ENCODE measurements around the gene GNPTAB.
"Not testable (repeated sequence)": the region's sequence is repeated elsewhere in the genome, so short reads cannot be mapped to it uniquely, and the experiment has no call there.

The GNPTAB gene

GRCh38 chr12:101850199-101850598, 19.4 kb upstream of the GNPTAB start:
- DNase-seq, result no peak

GRCh38 chr12:101847325-101847724, 16.6 kb upstream of the GNPTAB start:
- no peak for DNase-seq

GRCh38 chr12:101845137-101845711, 14.5 kb upstream of the GNPTAB start:
- DNase-seq, result no peak

DNA sequence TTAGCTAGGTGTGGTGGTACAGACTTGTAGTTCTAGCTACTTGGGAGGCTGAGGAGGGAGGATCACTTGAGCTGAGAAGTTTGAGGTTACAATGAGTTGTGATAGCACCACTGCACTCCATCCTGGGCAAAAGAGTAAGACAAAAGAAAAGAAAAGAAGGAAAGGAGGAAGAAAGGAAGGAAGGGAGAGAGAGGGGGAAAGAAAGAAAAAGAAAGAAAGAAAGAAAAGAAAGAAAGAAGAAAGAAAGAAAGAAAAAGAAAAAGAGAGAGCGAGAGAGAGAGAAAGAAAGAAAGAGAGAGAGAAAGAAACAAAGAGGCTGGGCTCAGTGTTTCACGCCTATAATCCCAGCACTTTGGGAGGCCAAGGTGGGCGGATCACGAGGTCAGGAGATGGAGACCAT, 10.3 kb upstream of the GNPTAB start:
- DNase-seq, result no peak

DNA sequence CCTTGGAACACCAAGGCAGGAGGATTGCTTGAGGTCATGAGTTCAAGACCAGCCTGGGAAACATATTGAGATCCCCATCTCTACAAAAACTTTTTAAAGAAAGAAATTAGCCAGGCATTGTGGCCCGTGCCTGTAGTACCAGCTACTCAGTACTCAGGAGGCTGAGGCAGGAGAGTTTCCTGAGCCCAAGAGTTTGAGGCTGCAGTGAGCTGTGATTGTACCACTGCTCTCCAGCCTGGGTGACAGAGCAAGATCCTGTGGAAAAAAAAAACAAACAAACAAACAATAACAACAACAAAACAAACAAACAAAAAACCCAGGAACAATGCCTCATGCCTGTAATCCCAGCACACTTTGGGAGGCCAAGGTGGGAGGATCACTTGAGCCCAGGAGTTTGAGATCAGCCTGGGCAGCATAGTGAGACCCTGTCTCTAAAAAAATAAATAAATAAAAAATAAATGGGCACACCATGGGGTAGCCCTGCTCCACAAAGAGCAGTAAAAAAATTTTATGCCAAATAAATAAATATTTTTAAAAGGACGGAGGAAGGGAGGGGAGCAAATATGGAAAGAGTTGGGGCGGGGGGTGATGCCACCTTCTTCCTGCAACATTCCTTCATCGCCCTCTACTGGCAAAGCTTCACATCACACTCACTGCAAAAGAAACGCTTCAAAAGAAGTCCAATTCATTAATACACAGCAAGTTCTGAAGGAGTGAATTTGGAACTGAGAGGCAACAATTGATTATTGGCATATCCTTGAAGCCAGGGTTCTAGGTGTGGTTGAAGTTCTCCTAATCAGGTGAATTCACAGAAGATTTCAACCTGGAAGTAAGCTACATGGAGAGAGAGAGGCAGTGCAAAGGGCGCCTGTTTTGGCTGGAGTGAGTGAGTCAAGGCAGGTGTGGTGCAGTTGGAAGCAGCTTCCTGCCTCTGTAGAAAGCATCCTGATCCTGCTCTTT, 8.8 kb upstream of the GNPTAB start:
- DNase-seq, result peak; percentile 61

- DNase-seq, result no peak
These were observed 8.0 kb upstream of the GNPTAB start for GRCh38 chr12:101838628-101839323.

DNA sequence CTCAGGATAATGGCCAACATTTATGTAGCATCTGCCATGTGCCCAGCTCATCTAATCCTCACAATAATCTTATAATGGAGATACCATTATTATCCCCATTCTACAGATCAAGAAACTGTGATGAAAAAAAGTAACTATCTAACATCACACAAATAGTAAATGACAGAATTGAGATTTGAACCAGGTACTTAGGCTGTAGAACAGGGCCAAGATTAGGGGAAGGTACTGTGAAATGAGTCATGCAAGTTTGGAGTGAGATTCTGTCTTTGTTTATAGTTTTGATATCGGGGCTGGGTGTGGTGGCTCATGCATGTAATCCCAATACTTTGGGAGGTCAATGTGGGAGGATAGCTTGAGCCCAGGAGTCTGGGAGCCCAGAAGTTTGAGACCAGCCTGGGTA, 1.3 kb upstream of the GNPTAB start:
- DNase-seq, result no peak

GRCh38 chr12:101829639-101830366, 956 bp downstream of the GNPTAB start:
- peak; percentile 37 for DNase-seq

DNA sequence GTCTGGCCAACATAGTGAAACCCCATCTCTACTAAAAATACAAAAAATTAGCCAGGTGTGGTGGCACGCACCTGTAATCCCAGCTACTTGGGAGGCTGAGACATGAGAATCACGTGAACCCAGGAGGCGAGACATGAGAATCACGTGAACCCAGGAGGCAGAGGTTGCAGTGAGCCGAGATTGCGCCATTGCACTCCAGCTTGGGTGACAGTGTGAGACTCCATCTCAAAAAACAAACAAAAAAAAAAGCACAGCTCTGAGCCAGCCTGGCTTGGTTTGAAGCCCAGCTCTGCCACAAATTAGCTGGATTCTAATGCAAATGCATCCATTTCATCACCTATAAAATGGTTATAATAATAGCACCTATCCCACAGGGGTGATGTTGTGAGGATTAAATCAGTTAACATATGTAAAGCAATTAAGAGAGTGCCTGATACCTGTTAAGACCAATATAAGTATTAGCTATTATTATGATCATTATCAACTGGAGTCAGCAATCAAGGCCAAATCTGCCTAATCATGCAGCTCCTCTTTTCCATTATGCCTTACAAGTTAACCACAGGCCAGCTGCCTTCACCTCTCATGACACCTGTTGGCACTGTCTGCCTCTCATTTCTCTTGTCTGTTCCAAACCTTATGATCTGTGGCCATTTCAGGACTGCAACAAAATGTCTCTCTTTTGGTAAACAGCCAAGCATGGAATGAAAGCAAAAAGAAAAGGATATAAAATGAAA, 2.1 kb downstream of the GNPTAB start:
- DNase-seq, result peak; percentile 84

GRCh38 chr12:101826766-101827368, 3.9 kb downstream of the GNPTAB start:
- DNase-seq, result peak; percentile 50

DNA sequence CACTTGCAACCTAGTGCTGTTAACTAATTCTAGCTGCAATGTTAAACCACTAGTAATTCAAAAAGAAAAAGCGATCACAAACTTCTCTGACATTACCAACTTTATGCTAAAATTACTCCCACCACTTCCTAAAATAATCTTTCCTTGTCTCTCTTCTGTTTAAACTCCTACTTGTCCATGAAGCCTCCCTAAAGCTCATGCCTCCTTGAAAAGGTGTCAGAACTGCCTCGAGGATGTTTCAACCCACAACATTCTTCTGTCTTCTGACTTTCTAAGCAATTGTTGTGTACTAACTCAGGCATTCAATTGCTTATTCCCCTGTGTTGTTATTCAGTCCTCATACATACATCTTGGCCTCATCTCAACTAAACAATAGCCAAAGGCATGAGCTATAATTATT, 5.9 kb downstream of the GNPTAB start:
- no peak for DNase-seq

- peak; percentile 83 for DNase-seq
These were observed 6.9 kb downstream of the GNPTAB start for GRCh38 chr12:101823891-101824290.

GRCh38 chr12:101823039-101823438, 7.7 kb downstream of the GNPTAB start:
- DNase-seq, result peak; percentile 56

DNA sequence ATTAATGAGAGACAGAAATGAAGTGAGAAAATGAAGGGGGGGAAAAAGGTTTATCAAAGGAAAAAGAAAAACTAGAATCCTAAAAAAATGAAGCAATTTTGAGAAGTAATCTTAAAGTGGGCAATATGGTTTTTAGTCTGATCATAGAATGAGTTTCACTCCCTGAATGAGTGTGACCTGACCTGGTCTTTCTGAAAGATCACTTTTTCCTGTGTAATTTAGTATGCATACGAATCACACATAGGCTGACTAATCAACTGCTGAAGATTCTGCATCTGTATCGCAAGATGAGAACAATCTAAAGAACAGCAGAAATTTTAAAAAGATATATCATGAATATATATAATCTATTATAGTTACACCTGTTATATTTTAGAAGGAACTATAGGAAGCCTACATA, 11.3 kb downstream of the GNPTAB start:
- no peak for DNase-seq

GRCh38 chr12:101818689-101819088, 12.1 kb downstream of the GNPTAB start:
- not testable (repeated sequence) for DNase-seq

DNA sequence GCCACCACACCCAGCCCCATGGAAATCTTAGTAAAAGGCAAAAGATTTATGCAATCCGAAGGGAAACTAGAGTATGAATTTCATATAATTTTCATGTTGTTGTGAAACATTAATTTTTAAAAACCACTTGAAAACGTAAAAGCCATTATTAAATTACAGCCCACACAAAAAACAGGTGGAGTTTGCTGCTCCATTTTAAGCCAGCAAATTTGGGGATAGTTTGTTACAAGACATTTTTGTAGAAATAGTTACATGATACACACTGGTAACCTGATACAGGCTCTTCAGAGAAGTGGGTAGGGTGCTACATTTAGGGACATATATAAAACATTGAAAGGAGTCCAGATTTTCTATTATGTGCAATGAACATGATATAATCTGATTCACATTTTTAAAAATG, 17.6 kb downstream of the GNPTAB start:
- DNase-seq, result no peak

DNA sequence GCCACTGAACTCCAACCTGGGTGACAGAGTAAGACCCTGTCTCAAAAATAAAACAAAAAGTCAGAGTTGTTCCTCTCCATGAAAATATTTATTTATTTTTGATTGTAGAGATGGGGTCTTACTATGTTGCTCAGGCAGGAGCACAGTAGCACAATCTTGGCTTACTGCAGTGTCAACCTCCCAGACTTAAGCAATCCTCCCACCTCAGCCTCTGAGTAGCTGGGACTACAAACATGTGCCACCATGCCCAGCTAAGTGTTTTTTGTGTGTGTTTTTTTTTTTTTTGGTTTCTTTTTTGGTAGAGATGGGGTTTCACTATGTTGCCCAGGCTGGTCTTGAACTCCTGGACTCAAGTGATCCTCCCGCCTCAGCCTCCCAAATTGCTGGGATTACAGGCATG, 18.0 kb downstream of the GNPTAB start:
- DNase-seq, result not testable (repeated sequence)

GRCh38 chr12:101811342-101811741, 19.4 kb downstream of the GNPTAB start:
- not testable (repeated sequence) for DNase-seq

- DNase-seq, result no peak
These were observed 21.6 kb downstream of the GNPTAB start for GRCh38 chr12:101809208-101809607.

DNA sequence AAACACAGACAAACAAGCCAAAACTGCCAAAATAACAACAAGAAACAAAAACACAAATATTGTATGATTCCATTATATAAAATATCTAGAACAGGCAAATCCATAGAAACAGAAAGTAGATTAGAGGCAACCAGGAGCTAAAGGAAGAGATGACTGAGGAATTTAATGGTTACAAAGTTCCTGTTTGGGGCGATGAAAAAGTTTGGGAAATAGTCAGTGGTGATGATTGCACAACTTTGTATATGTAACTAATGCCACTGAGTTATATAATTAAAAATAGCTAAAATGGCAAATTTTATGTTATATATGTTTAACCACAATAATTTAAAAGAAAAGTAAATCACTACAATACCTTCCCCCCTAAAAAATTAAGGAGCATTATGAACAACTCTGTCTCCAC, 24.5 kb downstream of the GNPTAB start:
- no peak for DNase-seq

- no peak for DNase-seq
These were observed 26.4 kb downstream of the GNPTAB start for GRCh38 chr12:101804409-101804808.

- no peak for DNase-seq
These were observed 26.8 kb downstream of the GNPTAB start for GRCh38 chr12:101803978-101804377.
